H54 (cell line): ENCODE results near the gene TMEM147.
A peak's percentile ranks its signal among the peaks of the same experiment; 100 is the strongest.

Experiments
- DNase-seq: peaks from one replicate; pipeline ENCODE4 v3.0.0; 2011; ENCODE audit warnings: low spot score, mixed read lengths; ENCODE audit not compliant: insufficient read length
- FAIRE-seq: peaks from 3 replicates; lab custom pipeline; 2011; peaks lifted over from hg19 to GRCh38; lab: Jason Lieb, UNC
- POLR2A ChIP-seq: IDR thresholded peaks from 2 replicates; pipeline ENCODE4 v1.6.1; 2011; ENCODE audit warnings: low read depth, mild to moderate bottlenecking, low read length

TMEM147 gene

GRCh38 chr19:35545001-35545854, at the start of gene TMEM147:
Gene TMEM147, plus strand, starts transcription at chr19:35545626. Its CDS starts 114 bp downstream, at chr19:35545740.
- peak; percentile 100 for DNase-seq
- peak; percentile 78 for TF ChIP-seq POLR2A
- FAIRE-seq = no peak

- DNase-seq (no peak), FAIRE-seq (no peak)
- TF ChIP-seq POLR2A = no peak
These were observed 48.0 kb upstream of the TMEM147 start for GRCh38 chr19:35497406-35497805.

GRCh38 chr19:35498220-35498619, 47.2 kb upstream of the TMEM147 start:
- FAIRE-seq (no peak), DNase-seq (no peak)
- TF ChIP-seq POLR2A = no peak

GRCh38 chr19:35498984-35499527, 46.4 kb upstream of the TMEM147 start:
- TF ChIP-seq POLR2A = no peak
- no peak for DNase-seq
- no peak for FAIRE-seq

GRCh38 chr19:35500611-35501010, 44.8 kb upstream of the TMEM147 start:
- no peak for DNase-seq

GRCh38 chr19:35501684-35502083, 43.7 kb upstream of the TMEM147 start:
- no peak for TF ChIP-seq POLR2A
- FAIRE-seq (no peak), DNase-seq (no peak)

More at GRCh38 chr19:35500611-35501010, 44.8 kb upstream of the TMEM147 start:
- no peak for TF ChIP-seq POLR2A
- FAIRE-seq = no peak

- no peak for TF ChIP-seq POLR2A
- no peak for FAIRE-seq
- no peak for DNase-seq
These were observed 42.7 kb upstream of the TMEM147 start for GRCh38 chr19:35502751-35503150.

GRCh38 chr19:35506011-35506410, 39.4 kb upstream of the TMEM147 start:
- no peak for TF ChIP-seq POLR2A
- FAIRE-seq = no peak
- DNase-seq = no peak

- DNase-seq (no peak), FAIRE-seq (no peak)
- no peak for TF ChIP-seq POLR2A
These were observed 37.9 kb upstream of the TMEM147 start for GRCh38 chr19:35507561-35507960.

GRCh38 chr19:35508129-35508528, 37.3 kb upstream of the TMEM147 start:
- FAIRE-seq (no peak), DNase-seq (no peak)
- TF ChIP-seq POLR2A = no peak

- DNase-seq (no peak), FAIRE-seq (no peak)
These were observed 36.3 kb upstream of the TMEM147 start for GRCh38 chr19:35509018-35509652.

GRCh38 chr19:35509861-35510625, 35.4 kb upstream of the TMEM147 start:
- no peak for TF ChIP-seq POLR2A
- FAIRE-seq (no peak), DNase-seq (peak; percentile 95)

More at GRCh38 chr19:35509018-35509652, 36.3 kb upstream of the TMEM147 start:
- TF ChIP-seq POLR2A = no peak

GRCh38 chr19:35510626-35510964, 34.8 kb upstream of the TMEM147 start:
- no peak for FAIRE-seq
- DNase-seq = no peak
- no peak for TF ChIP-seq POLR2A
